ENCODE results near the gene NMU. TPM values are rescaled to one million over a fixed set of nuclear protein-coding genes. Genes with fewer than 3 reads are reported as not detected.

NMU gene
- total and polyA plus RNA-seq, 3 donors from 2014 or later: 0.58 to 6.3 (median 4.3) TPM

- 81 to 89% methylated on average over 6 of the region's 6 CpGs for WGBS, 2 donors
- intact Hi-C loops (cut with DNase I; ENCODE audit: low total_unique reads): no loop called here
- H3K9me3 ChIP-seq: no peaks in the 10 kb centered on the region
- no peak for TF ChIP-seq POLR2A (IDR thresholded peaks at IDR 0.05)
- TF ChIP-seq CTCF (IDR thresholded peaks at IDR 0.05): no peak
- no peaks in the 10 kb centered on the region for H3K27me3 ChIP-seq
- no peak for DNase-seq
- no peak overlapping the region for H3K27ac ChIP-seq
- H3K4me3 ChIP-seq: no peak overlapping the region
- no peaks in the 10 kb centered on the region for H3K36me3 ChIP-seq (ENCODE audit: low read depth, missing control alignments)
- H3K4me1 ChIP-seq: no peaks in the 10 kb centered on the region
Measured at GRCh38 chr4:55609393-55609866, 26.7 kb downstream of the NMU start.

- Histone ChIP-seq H3K9me3 (no peaks in the 10 kb centered on the region), H3K36me3 (ENCODE audit: low read depth, missing control alignments) (no peaks in the 10 kb centered on the region), H3K4me3 (no peak overlapping the region), H3K27me3 (no peaks in the 10 kb centered on the region), H3K4me1 (no peaks in the 10 kb centered on the region), H3K27ac (no peak overlapping the region)
- no peak for DNase-seq
- 85% methylated on average over 1 of the region's 1 CpG for WGBS, 2 donors
- intact Hi-C loops (cut with DNase I; ENCODE audit: low total_unique reads): no loop called here
- TF ChIP-seq POLR2A (IDR thresholded peaks at IDR 0.05): no peak
- no peak for TF ChIP-seq CTCF (IDR thresholded peaks at IDR 0.05)
Measured at GRCh38 chr4:55608591-55608990, 27.5 kb downstream of the NMU start.

- intact Hi-C loops (cut with DNase I; ENCODE audit: low total_unique reads): no loop called here
- no peaks in the 10 kb centered on the region for H3K27me3 ChIP-seq
- H3K36me3 ChIP-seq (ENCODE audit: low read depth, missing control alignments): no peaks in the 10 kb centered on the region
- H3K4me1 ChIP-seq: no peaks in the 10 kb centered on the region
- DNase-seq: no peak
- WGBS, 2 donors: 87 to 89% methylated on average over 7 of the region's 7 CpGs
- no peak overlapping the region for H3K27ac ChIP-seq
- no peak overlapping the region for H3K4me3 ChIP-seq
- no peaks in the 10 kb centered on the region for H3K9me3 ChIP-seq
- TF ChIP-seq POLR2A (IDR thresholded peaks at IDR 0.05) (no peak), CTCF (IDR thresholded peaks at IDR 0.05) (no peak)
Measured at GRCh38 chr4:55604996-55605395, 31.1 kb downstream of the NMU start.

GRCh38 chr4:55600640-55601039 is 35.5 kb downstream of the NMU start:
- Histone ChIP-seq H3K36me3 (ENCODE audit: low read depth, missing control alignments) (no peaks in the 10 kb centered on the region), H3K4me1 (no peaks in the 10 kb centered on the region), H3K27ac (no peak overlapping the region), H3K27me3 (no peaks in the 10 kb centered on the region), H3K4me3 (no peak overlapping the region), H3K9me3 (no peaks in the 10 kb centered on the region)
- no peak for TF ChIP-seq POLR2A (IDR thresholded peaks at IDR 0.05)
- no peak for TF ChIP-seq CTCF (IDR thresholded peaks at IDR 0.05)
- intact Hi-C loops (cut with DNase I; ENCODE audit: low total_unique reads): no loop called here
- no peak for DNase-seq

- DNase-seq: no peak
- H3K9me3 ChIP-seq: no peaks in the 10 kb centered on the region
- no peak for TF ChIP-seq CTCF (IDR thresholded peaks at IDR 0.05)
- TF ChIP-seq POLR2A (IDR thresholded peaks at IDR 0.05): no peak
- WGBS, 2 donors: 92 to 96% methylated on average over 2 of the region's 2 CpGs
- H3K4me1 ChIP-seq: no peaks in the 10 kb centered on the region
- no peak overlapping the region for H3K27ac ChIP-seq
- intact Hi-C loops (cut with DNase I; ENCODE audit: low total_unique reads): no loop called here
- no peaks in the 10 kb centered on the region for H3K36me3 ChIP-seq (ENCODE audit: low read depth, missing control alignments)
- H3K4me3 ChIP-seq: no peak overlapping the region
- H3K27me3 ChIP-seq: no peaks in the 10 kb centered on the region
Measured at GRCh38 chr4:55598641-55599040, 37.5 kb downstream of the NMU start.

Measured in testis (tissue), 3 donors.